OCI-LY7 (cell line): ENCODE data around the gene TNS2. TPM values are rescaled to one million over a fixed set of nuclear protein-coding genes. Genes with fewer than 3 reads are reported as not detected.
A peak's percentile ranks its signal among the peaks of the same experiment; 100 is the strongest.

Experiments
- BruUV-seq: library from RNA; stranded (reverse); fragments of 400-500 nt; replicated peaks from 2 replicates; lab custom pipeline; 2021; lab: Mats Ljungman, UMichigan
- CTCF ChIA-PET: fragments of 300-600 bp; sonication (Branson Sonifier 250); formaldehyde crosslinking; loops from one replicate; lab custom pipeline; 2022; ENCODE audit warnings: antibody characterized with exemption; ENCODE audit not compliant: unreplicated experiment; lab: Charles Lee
- POLR2A ChIA-PET: fragments of 300-600 bp; sonication (Branson Sonifier 250); formaldehyde crosslinking; loops from one replicate; lab custom pipeline; 2022; ENCODE audit warnings: antibody characterized with exemption; lab: Charles Lee
- DNase-seq: peaks from one replicate; pipeline ENCODE4 v3.0.0-alpha.2; 2015; ENCODE audit warnings: low spot score
- H2AFZ ChIP-seq: fragments of 200-600 bp; sonication (generic), shearing (Covaris generic); 2 replicates; pipeline ENCODE4 v1.6.1; 2014; ENCODE audit warnings: mild to moderate bottlenecking, antibody characterized with exemption, low read length, moderate library complexity
- H3K27ac ChIP-seq: fragments of 200-600 bp; sonication (generic); 2 replicates; pipeline ENCODE4 v1.5.1; 2014; ENCODE audit warnings: mixed run types, low read depth, mild to moderate bottlenecking, moderate library complexity, low read length, inconsistent platforms; ENCODE audit not compliant: poor library complexity, severe bottlenecking
- H3K36me3 ChIP-seq: fragments of 200-600 bp; sonication (generic); 2 replicates; pipeline ENCODE4 v1.6.1; 2014; ENCODE audit warnings: mild to moderate bottlenecking, antibody characterized with exemption, low read length, moderate library complexity, mixed read lengths; ENCODE audit not compliant: insufficient read depth
- H3K4me1 ChIP-seq: fragments of 200-600 bp; sonication (generic); 2 replicates; pipeline ENCODE4 v1.5.1; 2014; ENCODE audit warnings: mild to moderate bottlenecking, low read length; ENCODE audit not compliant: insufficient read depth, poor library complexity, severe bottlenecking
- H3K4me2 ChIP-seq: fragments of 200-600 bp; sonication (generic); 2 replicates; pipeline ENCODE4 v1.6.1; 2014; ENCODE audit warnings: mild to moderate bottlenecking, low read length
- H3K4me3 ChIP-seq: fragments of 200-600 bp; sonication (generic); 2 replicates; pipeline ENCODE4 v1.5.1; 2014; ENCODE audit warnings: mild to moderate bottlenecking, low read depth, low read length; ENCODE audit not compliant: poor library complexity, severe bottlenecking
- H3K79me2 ChIP-seq: fragments of 200-600 bp; sonication (generic); 2 replicates; pipeline ENCODE4 v1.6.1; 2016; ENCODE audit warnings: low read depth, mild to moderate bottlenecking, low read length, moderate library complexity, mixed read lengths; ENCODE audit not compliant: insufficient read depth
- H3K9me2 ChIP-seq: fragments of 200-600 bp; sonication (generic); 2 replicates; pipeline ENCODE4 v1.6.1; 2016; ENCODE audit warnings: mild to moderate bottlenecking, low read length, mixed read lengths; ENCODE audit not compliant: insufficient read depth
- H3K9me3 ChIP-seq: fragments of 200-600 bp; sonication (generic); 2 replicates; pipeline ENCODE4 v1.6.1; 2014; ENCODE audit warnings: mild to moderate bottlenecking, mixed run types, low read length, mixed read lengths
- H4K20me1 ChIP-seq: fragments of 200-600 bp; sonication (generic); 2 replicates; pipeline ENCODE4 v1.6.1; 2014; ENCODE audit warnings: mild to moderate bottlenecking, antibody characterized with exemption, low read length, moderate library complexity, mixed read lengths; ENCODE audit not compliant: insufficient read depth
- CTCF ChIP-seq: fragments of 200-600 bp; sonication (generic); conservative IDR thresholded peaks from 2 replicates; pipeline ENCODE4 v1.5.1; 2014; ENCODE audit warnings: mild to moderate bottlenecking, antibody characterized with exemption, low read length, moderate library complexity, mixed read lengths
- EZH2phosphoT487 ChIP-seq: fragments of 200-600 bp; sonication (generic); IDR thresholded peaks from 2 replicates; pipeline ENCODE4 v1.6.1; 2018; ENCODE audit warnings: low read depth, borderline replicate concordance, mild to moderate bottlenecking, mixed run types, antibody characterized with exemption, low read length, moderate library complexity, mixed read lengths
- intact Hi-C: fragments of 100-400 bp; cut with micrococcal nuclease; formaldehyde crosslinking; loops from one replicate; pipeline ENCODE4 v1.10.0; 2022; ENCODE audit not compliant: unreplicated experiment
- total RNA-seq, 2 experiments: library from RNA; depleted of rRNA in 1 of 2; stranded (reverse); fragments of >200 nt in 1 of 2; shearing (Covaris generic) in 1 of 2; gene quantifications; 2 replicates each; pipeline ENCODE4 v1.2.3, GENCODE V29; 2014 to 2022

TNS2 gene
- total RNA-seq, 2 experiments from 2014 or later: 0.25 to 1.6 TPM

- CTCF ChIA-PET: interaction anchor here (1.0 to 2.2 kb wide), 4 partner anchors 15 to 41 kb away, joined by 4 to 13 read pairs (median 5); partner anchors contain the start of gene SPRYD3
- Histone ChIP-seq H4K20me1 (no peaks in the 10 kb centered on the region), H3K4me3 (peak overlapping the region; percentile 29), H3K27ac (peak overlapping the region; percentile 60), H2AFZ (peak overlapping the region; percentile 74), H3K36me3 (no peaks in the 10 kb centered on the region), H3K9me3 (no peaks in the 10 kb centered on the region), H3K9me2 (no peaks in the 10 kb centered on the region), H3K4me2 (peak overlapping the region; percentile 67), H3K79me2 (no peaks in the 10 kb centered on the region), H3K4me1 (peaks cover 44% of the 10 kb centered on the region)
- BruUV-seq: no TSS peak
- POLR2A ChIA-PET: interaction anchor here (0.7 to 3.2 kb wide), 11 partner anchors 9 to 399 kb away, joined by 3 to 29 read pairs (median 4); partner anchors contain the start of genes SPRYD3 and TARBP2
- no peak for TF ChIP-seq EZH2phosphoT487
- TF ChIP-seq CTCF: no peak
- intact Hi-C loops: no loop called here
- DNase-seq: no peak
These were observed 52.3 kb downstream of the TNS2 start for GRCh38 chr12:53101931-53102781.

- Histone ChIP-seq H4K20me1 (no peaks in the 10 kb centered on the region), H3K9me3 (no peaks in the 10 kb centered on the region), H3K4me3 (peak within 1 kb of the TSS; percentile 29), H3K4me2 (peak within 1 kb of the TSS; percentile 67), H3K36me3 (no peaks in the 10 kb centered on the region), H3K4me1 (peaks cover 36% of the 10 kb centered on the region), H3K27ac (peak within 1 kb of the TSS; percentile 60), H3K79me2 (no peaks in the 10 kb centered on the region), H3K9me2 (no peaks in the 10 kb centered on the region), H2AFZ (peak within 1 kb of the TSS; percentile 74)
- peak; percentile 79 for DNase-seq
- TF ChIP-seq EZH2phosphoT487: no peak
- TF ChIP-seq CTCF: no peak
- intact Hi-C loops: no loop called here
- CTCF ChIA-PET: interaction anchor here (1.0 to 2.2 kb wide), 4 partner anchors 16 to 42 kb away, joined by 4 to 13 read pairs (median 5); partner anchors contain the start of gene SPRYD3
- no TSS peak for BruUV-seq
- POLR2A ChIA-PET: interaction anchor here (0.5 to 3.2 kb wide), 13 partner anchors 8 to 825 kb away, joined by 3 to 29 read pairs (median 3); partner anchors contain the start of genes SPRYD3 and TARBP2
These were observed 53.3 kb downstream of the TNS2 start, which contains the start of gene SOAT2 for GRCh38 chr12:53102883-53103807. SOAT2 (plus strand) TSS chr12:53103486; CDS start chr12:53103578, 92 bp downstream.
